HG02852 (cell line): ENCODE data around the gene MRPL42.
A peak's percentile ranks its signal among the peaks of the same experiment; 100 is the strongest.
"Not testable (repeated sequence)": the region's sequence is repeated elsewhere in the genome, so short reads cannot be mapped to it uniquely, and the experiment has no call there.

Experiments used
- ATAC-seq: cut with Tn5 transposase; IDR thresholded peaks from one replicate; pipeline ENCODE4 v1.9.1; 2021; ENCODE audit warnings: mild to moderate bottlenecking, moderate library complexity; ENCODE audit not compliant: unreplicated experiment

The MRPL42 gene

GRCh38 chr12:93467351-93468007 lies at the start of gene MRPL42:
TSS of gene MRPL42 (plus strand) at chr12:93467514. CDS start at chr12:93469286, 1,772 bp downstream.
- ATAC-seq = peak; percentile 91

GRCh38 chr12:93417967-93418480 lies 49.3 kb upstream of the MRPL42 start:
- no peak for ATAC-seq

GRCh38 chr12:93419388-93420034 lies 47.8 kb upstream of the MRPL42 start:
- ATAC-seq = no peak

GRCh38 chr12:93422050-93422449 lies 45.3 kb upstream of the MRPL42 start:
- ATAC-seq = no peak

GRCh38 chr12:93425736-93426411 lies 41.4 kb upstream of the MRPL42 start:
- no peak for ATAC-seq

- no peak for ATAC-seq
These were observed 40.9 kb upstream of the MRPL42 start for GRCh38 chr12:93426412-93426805.

- ATAC-seq = no peak
These were observed 39.3 kb upstream of the MRPL42 start for GRCh38 chr12:93427779-93428564.

- ATAC-seq = no peak
These were observed 37.9 kb upstream of the MRPL42 start for GRCh38 chr12:93429448-93429847.

- no peak for ATAC-seq
These were observed 37.5 kb upstream of the MRPL42 start for GRCh38 chr12:93429852-93430251.

GRCh38 chr12:93430280-93430679 lies 37.0 kb upstream of the MRPL42 start:
- ATAC-seq = no peak

GRCh38 chr12:93432031-93432430 lies 35.3 kb upstream of the MRPL42 start:
- not testable (repeated sequence) for ATAC-seq

- ATAC-seq = no peak
These were observed 33.0 kb upstream of the MRPL42 start for GRCh38 chr12:93434256-93434865.

- no peak for ATAC-seq
These were observed 28.9 kb upstream of the MRPL42 start for GRCh38 chr12:93438266-93439050.

GRCh38 chr12:93440043-93440835 lies 27.1 kb upstream of the MRPL42 start:
- no peak for ATAC-seq

- peak; percentile 6 for ATAC-seq
These were observed 26.2 kb upstream of the MRPL42 start for GRCh38 chr12:93441081-93441616.

- ATAC-seq = peak; percentile 79
These were observed 25.5 kb upstream of the MRPL42 start, which contains the start of gene UBE2N for GRCh38 chr12:93441617-93442410. TSS of gene UBE2N (minus strand) at chr12:93441947. CDS start at chr12:93441884, 63 bp downstream.

GRCh38 chr12:93442411-93443340 lies 24.6 kb upstream of the MRPL42 start:
- ATAC-seq = no peak
